Activated naive CD8-positive, alpha-beta T cell treated with anti-CD3 and anti-CD28 coated beads for 36 hours (primary cell): Measurements from ENCODE around the gene LRRC32. TPM values are rescaled to one million over a fixed set of nuclear protein-coding genes. Genes with fewer than 3 reads are reported as not detected.
A peak's percentile ranks its signal among the peaks of the same experiment; 100 is the strongest.

Experiments used
- DNase-seq: peaks from one replicate; pipeline ENCODE4 v3.0.0; 2021
- H3K27ac Mint-ChIP-seq: one replicate; pipeline ENCODE4 v1.8.0; 2022; ENCODE audit warnings: mild to moderate bottlenecking, moderate library complexity, mixed read lengths
- H3K27me3 Mint-ChIP-seq: one replicate; pipeline ENCODE4 v1.8.0; 2022; ENCODE audit warnings: mild to moderate bottlenecking, mixed read lengths
- H3K36me3 Mint-ChIP-seq: one replicate; pipeline ENCODE4 v1.8.0; 2021; ENCODE audit warnings: mild to moderate bottlenecking, mixed read lengths
- H3K4me1 Mint-ChIP-seq: one replicate; pipeline ENCODE4 v1.8.0; 2021; ENCODE audit warnings: mixed read lengths
- H3K4me3 Mint-ChIP-seq: one replicate; pipeline ENCODE4 v1.8.0; 2022; ENCODE audit warnings: mild to moderate bottlenecking, moderate library complexity, mixed read lengths
- H3K9me3 Mint-ChIP-seq: one replicate; pipeline ENCODE4 v1.8.0; 2022; ENCODE audit warnings: mixed read lengths
- total RNA-seq, 2 experiments: library from RNA; stranded (reverse); gene quantifications; one replicate each; pipeline ENCODE4 v1.2.3, GENCODE V29; 2021

The LRRC32 gene
- total RNA-seq, 2 experiments from 2014 or later = 11.5 to 12.1 TPM

- no peak overlapping the region for H3K27ac Mint-ChIP-seq
- no peak for DNase-seq
Measured at GRCh38 chr11:76676636-76677457, 6.3 kb upstream of the LRRC32 start.

GRCh38 chr11:76674517-76675400, 4.2 kb upstream of the LRRC32 start:
- H3K4me3 Mint-ChIP-seq = no peak overlapping the region
- H3K9me3 Mint-ChIP-seq = no peaks in the 10 kb centered on the region
- peaks cover 12% of the 10 kb centered on the region for H3K27me3 Mint-ChIP-seq
- DNase-seq = no peak
- H3K4me1 Mint-ChIP-seq = peaks cover 51% of the 10 kb centered on the region
- peak overlapping the region; percentile 12 for H3K27ac Mint-ChIP-seq
- no peaks in the 10 kb centered on the region for H3K36me3 Mint-ChIP-seq

More at GRCh38 chr11:76676636-76677457, 6.3 kb upstream of the LRRC32 start:
- Mint-ChIP-seq H3K4me1 (peaks cover 44% of the 10 kb centered on the region), H3K9me3 (no peaks in the 10 kb centered on the region), H3K4me3 (no peak overlapping the region), H3K27me3 (peaks cover 6% of the 10 kb centered on the region), H3K36me3 (no peaks in the 10 kb centered on the region)

- Mint-ChIP-seq H3K36me3 (no peaks in the 10 kb centered on the region), H3K27ac (peak overlapping the region; percentile 79), H3K27me3 (peaks cover 21% of the 10 kb centered on the region), H3K4me1 (peaks cover 47% of the 10 kb centered on the region), H3K9me3 (no peaks in the 10 kb centered on the region), H3K4me3 (no peak overlapping the region)
- DNase-seq = no peak
Measured at GRCh38 chr11:76673176-76674142, 2.9 kb upstream of the LRRC32 start.

GRCh38 chr11:76672431-76673175, 2.1 kb upstream of the LRRC32 start:
- H3K36me3 Mint-ChIP-seq = no peaks in the 10 kb centered on the region
- H3K9me3 Mint-ChIP-seq = no peaks in the 10 kb centered on the region
- H3K4me3 Mint-ChIP-seq = peak overlapping the region; percentile 40
- H3K27me3 Mint-ChIP-seq = peaks cover 21% of the 10 kb centered on the region
- H3K27ac Mint-ChIP-seq = peak overlapping the region; percentile 79
- DNase-seq = peak; percentile 61
- H3K4me1 Mint-ChIP-seq = peaks cover 40% of the 10 kb centered on the region

GRCh38 chr11:76671626-76672309, 1.2 kb upstream of the LRRC32 start:
- Mint-ChIP-seq H3K9me3 (no peaks in the 10 kb centered on the region), H3K4me3 (peak overlapping the region; percentile 44), H3K27ac (peak overlapping the region; percentile 6)

GRCh38 chr11:76671237-76671592, 668 bp upstream of the LRRC32 start:
- Mint-ChIP-seq H3K27ac (no peak overlapping the region), H3K27me3 (peaks cover 21% of the 10 kb centered on the region), H3K4me3 (peak overlapping the region; percentile 44), H3K4me1 (peaks cover 40% of the 10 kb centered on the region), H3K9me3 (no peaks in the 10 kb centered on the region), H3K36me3 (no peaks in the 10 kb centered on the region)
- no peak for DNase-seq

More at GRCh38 chr11:76671626-76672309, 1.2 kb upstream of the LRRC32 start:
- no peak for DNase-seq
- peaks cover 39% of the 10 kb centered on the region for H3K4me1 Mint-ChIP-seq
- no peaks in the 10 kb centered on the region for H3K36me3 Mint-ChIP-seq
- peaks cover 21% of the 10 kb centered on the region for H3K27me3 Mint-ChIP-seq

GRCh38 chr11:76669901-76670484, 554 bp downstream of the LRRC32 start:
- Mint-ChIP-seq H3K4me1 (peaks cover 43% of the 10 kb centered on the region), H3K27ac (peak overlapping the region; percentile 11), H3K4me3 (peak overlapping the region; percentile 67), H3K9me3 (no peaks in the 10 kb centered on the region), H3K27me3 (peaks cover 21% of the 10 kb centered on the region), H3K36me3 (no peaks in the 10 kb centered on the region)
- DNase-seq = no peak

GRCh38 chr11:76668362-76669155, 2.0 kb downstream of the LRRC32 start:
- Mint-ChIP-seq H3K9me3 (no peaks in the 10 kb centered on the region), H3K4me1 (peaks cover 50% of the 10 kb centered on the region), H3K27ac (no peak overlapping the region), H3K27me3 (peaks cover 21% of the 10 kb centered on the region), H3K36me3 (peaks cover 8% of the 10 kb centered on the region), H3K4me3 (peak overlapping the region; percentile 67)
- no peak for DNase-seq

GRCh38 chr11:76667856-76668255, 2.7 kb downstream of the LRRC32 start:
- Mint-ChIP-seq H3K36me3 (peaks cover 9% of the 10 kb centered on the region), H3K9me3 (no peaks in the 10 kb centered on the region), H3K4me3 (peak overlapping the region; percentile 19), H3K27ac (no peak overlapping the region), H3K27me3 (peaks cover 21% of the 10 kb centered on the region), H3K4me1 (peaks cover 46% of the 10 kb centered on the region)
- DNase-seq = no peak

GRCh38 chr11:76667271-76667818, 3.2 kb downstream of the LRRC32 start:
- peaks cover 21% of the 10 kb centered on the region for H3K27me3 Mint-ChIP-seq
- H3K9me3 Mint-ChIP-seq = no peaks in the 10 kb centered on the region
- H3K4me1 Mint-ChIP-seq = peaks cover 44% of the 10 kb centered on the region
- H3K36me3 Mint-ChIP-seq = peaks cover 9% of the 10 kb centered on the region
- peak overlapping the region; percentile 36 for H3K4me3 Mint-ChIP-seq
- no peak overlapping the region for H3K27ac Mint-ChIP-seq
- DNase-seq = no peak

GRCh38 chr11:76666830-76667229, 3.7 kb downstream of the LRRC32 start:
- H3K27me3 Mint-ChIP-seq = peaks cover 21% of the 10 kb centered on the region
- H3K36me3 Mint-ChIP-seq = peaks cover 9% of the 10 kb centered on the region
- peaks cover 43% of the 10 kb centered on the region for H3K4me1 Mint-ChIP-seq
- peak overlapping the region; percentile 36 for H3K4me3 Mint-ChIP-seq
- H3K27ac Mint-ChIP-seq = peak overlapping the region; percentile 1
- H3K9me3 Mint-ChIP-seq = no peaks in the 10 kb centered on the region
- no peak for DNase-seq

GRCh38 chr11:76666408-76666807, 4.1 kb downstream of the LRRC32 start:
- Mint-ChIP-seq H3K4me1 (peaks cover 39% of the 10 kb centered on the region), H3K36me3 (peaks cover 9% of the 10 kb centered on the region), H3K9me3 (no peaks in the 10 kb centered on the region), H3K27ac (peak overlapping the region; percentile 13), H3K4me3 (no peak overlapping the region), H3K27me3 (peaks cover 18% of the 10 kb centered on the region)
- no peak for DNase-seq
